GM19372 (cell line): Measurements from ENCODE around the gene TMEM179.

Source experiments
- ATAC-seq: cut with Tn5 transposase; IDR thresholded peaks from one replicate; pipeline ENCODE4 v1.9.1; 2021; ENCODE audit warnings: mild to moderate bottlenecking, low read depth, moderate library complexity; ENCODE audit not compliant: unreplicated experiment

The TMEM179 gene

GRCh38 chr14:104573930-104574329 is 30.6 kb downstream of the TMEM179 start:
- no peak for ATAC-seq

DNA sequence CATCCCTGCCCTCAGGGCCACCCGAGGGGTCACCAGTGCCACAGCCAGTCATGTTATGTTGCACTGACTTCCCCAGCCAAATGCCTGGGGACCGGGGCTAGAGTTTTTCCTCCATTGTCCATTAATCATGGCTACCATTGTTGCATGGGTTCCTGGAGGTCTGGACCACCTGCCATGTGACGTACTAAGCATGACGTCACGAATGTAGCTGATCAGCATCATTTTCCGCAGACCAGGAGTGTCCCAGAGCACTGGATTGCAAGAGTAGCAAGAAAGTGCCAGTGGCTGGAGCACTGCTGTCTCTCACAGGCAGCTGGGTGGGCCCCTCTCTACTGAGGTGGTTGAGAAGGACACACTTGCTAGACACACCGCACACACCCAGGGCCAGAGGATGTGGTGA is 31.9 kb downstream of the TMEM179 start:
- no peak for ATAC-seq

- ATAC-seq, result no peak
Measured at GRCh38 chr14:104572024-104572626, 32.4 kb downstream of the TMEM179 start.

GRCh38 chr14:104571246-104571645 is 33.3 kb downstream of the TMEM179 start:
- ATAC-seq, result no peak

GRCh38 chr14:104569435-104569834 is 35.1 kb downstream of the TMEM179 start:
- no peak for ATAC-seq

DNA sequence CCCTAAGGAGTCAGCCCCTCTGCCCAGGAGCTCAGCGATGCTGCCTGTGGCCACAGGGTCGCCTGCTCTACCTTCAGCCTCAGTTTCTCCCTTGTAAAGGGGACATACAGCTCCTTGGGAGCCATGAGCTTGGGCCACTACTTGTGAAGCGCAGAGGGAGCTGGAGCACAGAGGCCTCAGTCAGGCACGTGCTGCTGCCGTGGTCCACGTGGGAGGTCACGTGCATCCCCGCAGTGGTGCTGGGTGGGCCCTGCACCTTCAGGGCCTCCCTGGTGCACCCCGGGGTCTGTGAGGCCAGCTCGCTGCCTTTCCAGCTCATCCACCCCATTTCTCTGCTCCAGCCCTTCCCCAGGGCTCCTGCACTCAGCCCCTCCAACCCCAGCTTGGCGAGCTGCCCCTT is 36.0 kb downstream of the TMEM179 start:
- no peak for ATAC-seq

DNA sequence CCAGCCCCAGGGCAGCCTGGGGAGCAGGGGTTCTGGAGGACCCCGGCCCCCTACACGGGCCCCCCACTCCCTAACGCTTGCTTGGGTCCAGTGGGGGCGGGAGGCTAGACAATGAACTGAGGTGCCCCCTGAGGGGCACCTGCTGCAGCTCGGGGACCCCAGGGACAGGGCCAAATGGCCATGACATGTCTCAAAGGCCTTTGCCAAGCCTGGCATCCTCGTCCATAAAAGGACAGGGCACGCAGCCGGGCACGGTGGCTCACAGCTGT is 36.7 kb downstream of the TMEM179 start:
- ATAC-seq, result no peak

DNA sequence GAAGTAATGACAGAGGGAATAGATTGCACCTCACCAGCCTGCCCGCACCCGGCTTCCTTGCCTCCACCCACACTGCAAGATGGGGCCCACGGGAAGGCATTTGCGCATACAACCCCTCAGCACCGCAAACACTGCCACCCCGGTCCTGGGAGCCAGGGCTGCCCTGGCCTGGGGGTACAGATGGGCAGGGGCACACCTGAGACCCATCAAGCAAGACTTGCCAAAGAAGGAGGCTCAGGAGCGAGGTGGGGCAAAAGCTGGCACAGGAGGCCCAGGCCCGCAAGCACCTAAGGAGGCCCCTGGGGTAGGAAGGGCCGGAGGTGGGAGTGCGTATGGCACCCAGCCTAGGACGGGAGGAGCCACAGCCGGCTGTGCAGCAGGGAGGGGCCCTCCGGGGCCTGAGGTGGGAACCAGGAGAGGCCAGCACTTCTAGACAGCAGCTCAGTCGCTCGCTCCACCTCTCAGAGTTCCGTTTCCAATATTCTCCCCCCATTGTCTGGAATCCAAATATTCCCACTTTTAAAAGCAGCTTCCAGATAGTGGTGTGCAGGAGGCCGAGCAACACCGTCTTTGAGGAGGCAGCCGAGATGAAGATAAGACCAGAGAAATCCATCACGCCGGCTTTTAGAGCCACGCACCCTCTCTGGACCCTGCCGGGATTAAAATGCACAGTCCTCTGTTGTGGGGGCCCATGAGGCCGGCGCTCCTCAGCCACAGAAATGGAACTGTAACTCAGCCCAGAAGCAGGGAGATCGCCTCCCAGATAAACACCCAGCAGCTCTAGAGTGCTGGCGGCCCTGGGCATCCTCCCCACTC is 37.2 kb downstream of the TMEM179 start:
- no peak for ATAC-seq

GRCh38 chr14:104564744-104565679 is 39.6 kb downstream of the TMEM179 start:
- ATAC-seq, result no peak

- ATAC-seq, result no peak
Measured at GRCh38 chr14:104563742-104564615, 40.6 kb downstream of the TMEM179 start.

DNA sequence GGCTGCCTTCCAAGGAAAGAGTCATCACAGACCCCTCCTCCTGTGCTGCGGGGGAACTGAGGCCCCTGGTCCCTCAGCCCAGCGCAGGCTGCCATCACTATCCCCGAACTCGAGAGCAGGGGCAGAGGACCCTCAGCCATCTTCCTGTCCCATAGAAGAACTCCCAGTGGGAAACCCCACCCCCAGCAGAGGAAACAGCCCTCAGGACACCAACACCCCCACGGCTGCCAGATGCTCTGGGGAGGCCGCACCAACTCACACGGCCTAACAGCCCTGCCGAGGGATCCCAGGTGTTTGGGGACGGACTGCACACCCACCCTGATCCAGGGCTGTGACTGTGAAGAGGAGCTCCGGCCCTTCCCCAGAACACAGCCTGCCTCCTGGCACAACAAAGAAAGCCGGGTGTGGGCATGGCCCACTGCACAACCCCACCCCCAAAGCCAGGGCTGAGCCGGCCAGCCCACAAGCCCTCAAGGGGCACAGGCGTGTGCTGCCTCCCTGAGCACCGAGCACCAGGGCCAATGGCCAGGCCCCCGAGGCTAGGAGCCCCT is 41.3 kb downstream of the TMEM179 start:
- ATAC-seq, result no peak

GRCh38 chr14:104562606-104563005 is 42.0 kb downstream of the TMEM179 start:
- no peak for ATAC-seq

- ATAC-seq, result no peak
Measured at GRCh38 chr14:104561632-104562495, 42.7 kb downstream of the TMEM179 start.

DNA sequence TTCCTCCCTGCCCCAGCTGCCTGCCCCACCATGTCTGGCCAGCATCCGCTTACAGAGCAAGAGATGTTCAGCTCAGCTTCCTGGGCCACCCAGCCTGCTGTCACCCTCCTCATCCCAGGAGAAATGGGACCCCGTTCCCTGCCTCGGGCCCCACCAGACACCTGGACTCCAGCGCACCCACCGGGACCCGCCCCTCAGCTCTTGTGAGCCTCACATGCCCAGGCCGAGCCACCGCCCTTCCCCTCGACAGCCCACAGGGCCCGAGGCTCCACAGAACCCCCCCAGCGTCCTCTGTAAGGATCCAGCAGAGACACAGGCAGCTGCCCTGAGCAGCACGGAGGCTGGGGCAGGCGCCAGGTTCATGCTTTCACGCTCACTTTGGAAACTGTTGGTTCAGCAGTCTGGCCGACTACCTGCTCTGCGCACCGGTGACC is 43.4 kb downstream of the TMEM179 start:
- ATAC-seq, result no peak

DNA sequence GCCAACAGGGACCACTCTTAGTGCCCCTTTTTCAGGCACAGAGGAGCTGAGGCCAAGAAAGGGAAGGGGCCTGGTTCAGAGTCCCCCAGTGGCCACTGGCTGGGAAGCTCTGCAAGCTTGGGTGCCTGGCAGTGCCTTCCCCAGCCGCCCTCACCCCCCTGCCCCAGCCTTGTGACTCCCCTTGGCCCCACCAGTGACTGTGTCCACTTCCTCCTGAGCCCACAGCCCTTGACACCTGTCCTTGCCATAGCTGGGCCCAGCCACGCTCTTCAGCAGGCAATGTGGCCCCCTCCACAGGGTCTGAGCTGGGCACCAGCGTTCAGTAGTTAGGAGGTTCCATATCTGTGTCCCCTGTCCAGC is 44.0 kb downstream of the TMEM179 start:
- no peak for ATAC-seq

GRCh38 chr14:104559804-104560585 is 44.6 kb downstream of the TMEM179 start:
- ATAC-seq, result no peak

DNA sequence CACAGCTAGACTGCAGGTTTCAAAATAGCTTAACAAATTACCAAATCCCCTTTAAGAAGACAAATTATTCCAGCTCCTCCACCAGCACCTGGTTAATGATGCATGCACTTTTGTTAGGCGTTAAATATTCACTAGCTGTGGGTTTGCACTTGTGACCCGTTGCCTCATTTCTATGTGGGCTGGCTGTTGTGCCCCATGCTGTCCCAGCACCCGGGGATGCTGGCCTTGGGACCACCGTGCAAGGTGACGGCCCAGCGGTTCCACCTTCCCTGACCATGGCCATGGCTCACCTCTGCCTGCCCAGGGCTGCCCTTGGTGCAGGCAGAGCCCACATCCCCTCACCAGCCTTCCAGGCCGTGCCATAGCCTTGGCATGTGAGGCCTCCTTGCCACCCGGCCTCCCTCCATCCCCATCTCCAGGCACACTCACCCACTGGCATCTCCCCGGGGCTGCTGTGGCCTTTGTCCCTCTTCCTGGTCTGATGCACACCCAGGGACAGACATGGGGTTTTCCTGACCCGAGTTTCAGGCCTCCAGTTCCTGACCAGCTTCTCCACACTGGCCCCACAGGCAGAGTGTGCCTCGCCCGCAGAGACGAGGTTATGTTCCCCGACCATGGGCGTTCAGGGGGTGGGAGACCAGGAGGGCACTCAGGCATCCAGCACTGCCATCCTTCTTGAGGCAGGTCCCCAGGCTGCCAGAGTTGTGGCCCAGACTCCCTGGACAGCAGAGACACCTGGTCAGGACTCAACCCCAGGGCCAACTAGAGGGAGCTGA is 45.4 kb downstream of the TMEM179 start:
- ATAC-seq, result no peak
